SU-DHL-6 (cell line): ENCODE results near the gene DOCK3.

ENCODE experiments used
- H2AFZ ChIP-seq: fragments of 200-600 bp; sonication (generic); 2 replicates; pipeline ENCODE4 v1.6.1; 2014; ENCODE audit warnings: low read depth, mild to moderate bottlenecking, moderate library complexity, mixed read lengths, antibody characterized with exemption, low read length; ENCODE audit not compliant: severe bottlenecking
- H3F3A ChIP-seq: fragments of 200-600 bp; shearing (Covaris generic); 2 replicates; pipeline ENCODE4 v1.6.0; 2016; ENCODE audit warnings: antibody characterized with exemption, mild to moderate bottlenecking; ENCODE audit not compliant: insufficient read depth
- H3K27ac ChIP-seq: fragments of 200-600 bp; sonication (generic); 2 replicates; pipeline ENCODE4 v1.5.1; 2016; ENCODE audit warnings: low read depth, mild to moderate bottlenecking, low read length, moderate library complexity, mixed read lengths
- H3K27me3 ChIP-seq: fragments of 200-600 bp; sonication (generic), shearing (Covaris generic); 2 replicates; pipeline ENCODE4 v1.6.0; 2014; ENCODE audit warnings: mild to moderate bottlenecking, low read length
- H3K36me3 ChIP-seq: fragments of 200-600 bp; sonication (generic); 2 replicates; pipeline ENCODE4 v1.6.1; 2014; ENCODE audit warnings: mild to moderate bottlenecking, low read length, mixed read lengths
- H3K4me2 ChIP-seq: fragments of 300-600, 200-600 bp; shearing (Covaris generic), sonication (generic); 2 replicates; pipeline ENCODE4 v1.6.0; 2014; ENCODE audit warnings: low read length, low read depth, mild to moderate bottlenecking; ENCODE audit not compliant: poor library complexity, severe bottlenecking
- H3K4me3 ChIP-seq: fragments of 200-600 bp; sonication (generic); 2 replicates; pipeline ENCODE4 v1.5.1; 2014; ENCODE audit warnings: antibody characterized with exemption, low read length, mild to moderate bottlenecking, mixed read lengths; ENCODE audit not compliant: insufficient read depth, poor library complexity, severe bottlenecking
- H3K79me2 ChIP-seq: fragments of 200-600 bp; sonication (generic); 2 replicates; pipeline ENCODE4 v1.6.1; 2014; ENCODE audit warnings: mild to moderate bottlenecking, low read length, moderate library complexity; ENCODE audit not compliant: insufficient read depth
- H3K9ac ChIP-seq: fragments of 200-600 bp; sonication (generic); 2 replicates; pipeline ENCODE4 v1.7.0; 2014; ENCODE audit warnings: mild to moderate bottlenecking, low read length
- H3K9me2 ChIP-seq: fragments of 200-600 bp; sonication (generic); replicated peaks from 2 replicates; pipeline ENCODE4 v1.6.1; 2014; ENCODE audit warnings: low read length; ENCODE audit not compliant: insufficient read depth
- H3K9me3 ChIP-seq: fragments of 200-600 bp; sonication (generic); 2 replicates; pipeline ENCODE4 v1.6.1; 2014; ENCODE audit warnings: low read length, mixed read lengths; ENCODE audit not compliant: insufficient read depth
- H4K20me1 ChIP-seq: fragments of 200-600 bp; sonication (generic); 2 replicates; pipeline ENCODE4 v1.6.1; 2014; ENCODE audit warnings: low read depth, mild to moderate bottlenecking, antibody characterized with exemption, low read length, moderate library complexity, mixed read lengths
- CTCF ChIP-seq: fragments of 200-600 bp; sonication (generic); IDR thresholded peaks from one replicate; pipeline ENCODE4 v1.5.1; 2017; ENCODE audit warnings: antibody characterized with exemption, mild to moderate bottlenecking, low read length, moderate library complexity; ENCODE audit not compliant: insufficient read depth, poor library complexity, severe bottlenecking
- EZH2phosphoT487 ChIP-seq: fragments of 200-600 bp; sonication (generic), shearing (Covaris generic); conservative IDR thresholded peaks from 2 replicates; pipeline ENCODE4 v1.6.1; 2018; ENCODE audit warnings: mild to moderate bottlenecking, antibody characterized with exemption, low read length, moderate library complexity, mixed read lengths

DOCK3 gene

GRCh38 chr3:50658831-50659230 lies 15.9 kb upstream of the DOCK3 start:
- H3K4me3 ChIP-seq: no peak overlapping the region
- H3K9ac ChIP-seq: no peak overlapping the region

GRCh38 chr3:50660386-50660785 lies 14.3 kb upstream of the DOCK3 start:
- no peaks in the 10 kb centered on the region for H3K36me3 ChIP-seq
- no peak overlapping the region for H3K4me2 ChIP-seq
- TF ChIP-seq CTCF (no peak), EZH2phosphoT487 (no peak)
- H3K27ac ChIP-seq: no peak overlapping the region
- H3K79me2 ChIP-seq: no peaks in the 10 kb centered on the region
- no peaks in the 10 kb centered on the region for H3K27me3 ChIP-seq
- no peaks in the 10 kb centered on the region for H3K9me2 ChIP-seq
- H4K20me1 ChIP-seq: no peaks in the 10 kb centered on the region
- no peak overlapping the region for H3K9ac ChIP-seq
- no peaks in the 10 kb centered on the region for H3K9me3 ChIP-seq
- H3F3A ChIP-seq: no peaks in the 10 kb centered on the region
- no peak overlapping the region for H2AFZ ChIP-seq
- H3K4me3 ChIP-seq: no peak overlapping the region

More at GRCh38 chr3:50658831-50659230, 15.9 kb upstream of the DOCK3 start:
- Histone ChIP-seq H3K36me3 (no peaks in the 10 kb centered on the region), H4K20me1 (no peaks in the 10 kb centered on the region), H3K79me2 (no peaks in the 10 kb centered on the region), H3K27me3 (no peaks in the 10 kb centered on the region), H3K4me2 (no peak overlapping the region), H3K9me2 (no peaks in the 10 kb centered on the region), H2AFZ (no peak overlapping the region), H3K27ac (no peak overlapping the region), H3F3A (no peaks in the 10 kb centered on the region), H3K9me3 (no peaks in the 10 kb centered on the region)
- TF ChIP-seq EZH2phosphoT487 (no peak), CTCF (no peak)

GRCh38 chr3:50661321-50661837 lies 13.3 kb upstream of the DOCK3 start:
- Histone ChIP-seq H3K27ac (no peak overlapping the region), H3K27me3 (no peaks in the 10 kb centered on the region), H2AFZ (no peak overlapping the region), H3K9me2 (no peaks in the 10 kb centered on the region), H3F3A (no peaks in the 10 kb centered on the region), H4K20me1 (no peaks in the 10 kb centered on the region), H3K9ac (no peak overlapping the region), H3K4me3 (no peak overlapping the region), H3K36me3 (no peaks in the 10 kb centered on the region), H3K79me2 (no peaks in the 10 kb centered on the region), H3K9me3 (no peaks in the 10 kb centered on the region), H3K4me2 (no peak overlapping the region)
- no peak for TF ChIP-seq EZH2phosphoT487
- no peak for TF ChIP-seq CTCF
